Keratinocyte (primary cell): Measurements from ENCODE around the gene CRELD1. TPM values are rescaled to one million over a fixed set of nuclear protein-coding genes. Genes with fewer than 3 reads are reported as not detected.
A peak's percentile ranks its signal among the peaks of the same experiment; 100 is the strongest.

Experiments
- DNase-seq: peaks from one replicate; pipeline ENCODE4 v3.0.0-alpha.2; 2011; ENCODE audit warnings: low read depth, missing footprints, low spot score
- FAIRE-seq: peaks from 2 replicates; lab custom pipeline; 2011; peaks lifted over from hg19 to GRCh38; lab: Jason Lieb, UNC
- H2AFZ ChIP-seq: 2 replicates; pipeline ENCODE4 v1.6.0; 2012; ENCODE audit warnings: low read length, control low read depth, inconsistent platforms; ENCODE audit not compliant: control insufficient read depth
- H3K27ac ChIP-seq: 2 replicates; pipeline ENCODE4 v1.5.1; 2011; ENCODE audit warnings: low read length; ENCODE audit not compliant: control insufficient read depth, insufficient read depth
- H3K27me3 ChIP-seq: 3 replicates; pipeline ENCODE4 v1.6.0; 2011; ENCODE audit warnings: low read length; ENCODE audit not compliant: control insufficient read depth, insufficient read depth; ENCODE audit errors: extremely low read depth
- H3K36me3 ChIP-seq, 2 experiments: 2 replicates in 1 of 2; 3 replicates in 1 of 2; pipeline ENCODE4 v1.5.1; 2011; ENCODE audit warnings: low read length in 2 of 2, mild to moderate bottlenecking in 1 of 2; ENCODE audit not compliant: control insufficient read depth in 2 of 2, insufficient read depth in 2 of 2; ENCODE audit errors: extremely low read depth in 1 of 2
- H3K4me1 ChIP-seq: 3 replicates; pipeline ENCODE4 v1.5.1; 2011; ENCODE audit warnings: low read length; ENCODE audit not compliant: control insufficient read depth, insufficient read depth; ENCODE audit errors: extremely low read depth
- H3K4me2 ChIP-seq: 3 replicates; pipeline ENCODE4 v1.6.0; 2011; ENCODE audit warnings: low read depth, low read length; ENCODE audit not compliant: control insufficient read depth, insufficient read depth; ENCODE audit errors: extremely low read depth
- H3K4me3 ChIP-seq, 3 experiments: fragments of 200-600 bp in 1 of 3; sonication (generic) in 1 of 3; 2 replicates in 2 of 3; 3 replicates in 1 of 3; pipeline ENCODE4 v1.5.1; 2011 to 2016; ENCODE audit warnings: low read length in 3 of 3, mild to moderate bottlenecking in 3 of 3, control low read depth in 2 of 3, inconsistent platforms in 1 of 3, low read depth in 1 of 3, mixed read lengths in 1 of 3, mixed run types in 1 of 3, moderate library complexity in 1 of 3; ENCODE audit not compliant: control insufficient read depth in 2 of 3, insufficient read depth in 2 of 3; ENCODE audit errors: extremely low read depth in 1 of 3
- H3K79me2 ChIP-seq: 2 replicates; pipeline ENCODE4 v1.6.0; 2012; ENCODE audit warnings: low read length; ENCODE audit not compliant: control insufficient read depth, insufficient read depth
- H3K9ac ChIP-seq: 3 replicates; pipeline ENCODE4 v1.6.0; 2011; ENCODE audit warnings: low read length; ENCODE audit not compliant: control insufficient read depth, insufficient read depth; ENCODE audit errors: extremely low read depth
- H3K9me1 ChIP-seq: 3 replicates; pipeline ENCODE4 v1.6.0; 2011; ENCODE audit warnings: low read length; ENCODE audit not compliant: control insufficient read depth, insufficient read depth; ENCODE audit errors: extremely low read depth
- H3K9me3 ChIP-seq: 2 replicates; pipeline ENCODE4 v1.5.1; 2012; ENCODE audit warnings: low read depth, low read length; ENCODE audit not compliant: control insufficient read depth
- H4K20me1 ChIP-seq: 3 replicates; pipeline ENCODE4 v1.6.0; 2011; ENCODE audit warnings: low read length; ENCODE audit not compliant: control insufficient read depth, insufficient read depth; ENCODE audit errors: extremely low read depth
- CTCF ChIP-seq, 3 experiments: IDR thresholded peaks in 1 of 3; conservative IDR thresholded peaks in 1 of 3; optimal IDR thresholded peaks in 1 of 3; 2 replicates in 2 of 3; 3 replicates in 1 of 3; pipeline versions ENCODE3 to v1.5.1; 2011; ENCODE audit warnings: low read length in 3 of 3, mild to moderate bottlenecking in 3 of 3, moderate library complexity in 2 of 3, control low read depth in 1 of 3, inconsistent platforms in 1 of 3; ENCODE audit not compliant: insufficient read depth in 2 of 3; ENCODE audit errors: extremely low read depth in 1 of 3
- EZH2 ChIP-seq: IDR thresholded peaks from one replicate; pipeline ENCODE4 v1.6.1; 2012; ENCODE audit warnings: inconsistent platforms, mild to moderate bottlenecking, low read length, moderate library complexity
- dilution Hi-C: fragments of 300-500 bp; cut with MboI; formaldehyde crosslinking; loops from one replicate; pipeline ENCODE4 v1.7.0; 2020; ENCODE audit warnings: low sequenced_read_pairs; ENCODE audit not compliant: extremely low pct_ligation_motif_present
- polyA plus RNA-seq, 5 experiments: library from polyadenylated mRNA; depleted of rRNA in 3 of 5; stranded (reverse) in 3 of 5; stranded (forward) in 1 of 5; unstranded in 1 of 5; fragments of >200 nt; gene quantifications; 1 replicate in 1 of 5; 2 replicates in 3 of 5; 3 replicates in 1 of 5; pipeline versions ENCODE4 v1.2.1 to v1.2.3, GENCODE V29; 2011 to 2012; ENCODE audit warnings: missing spikeins in 2 of 5, low read depth in 1 of 5, low replicate concordance in 1 of 5

CRELD1 gene
- polyA plus RNA-seq, 1 donor (not counting 4 experiments of a cell fraction or from before 2014, with no cell fraction given) = 11.2 TPM

- H3K9me1 ChIP-seq = no peaks in the 10 kb centered on the region
- no peak overlapping the region for H3K9ac ChIP-seq
- dilution Hi-C loops = no loop called here
- H4K20me1 ChIP-seq = no peaks in the 10 kb centered on the region
- H3K27me3 ChIP-seq = no peaks in the 10 kb centered on the region
- no peaks in the 10 kb centered on the region for H3K79me2 ChIP-seq
- no peak overlapping the region for H3K27ac ChIP-seq
- TF ChIP-seq EZH2 (no peak), CTCF (optimal IDR thresholded peaks at IDR 0.05 in 1 of 3, IDR thresholded peaks at IDR 0.05 in 1 of 3, conservative IDR thresholded peaks at IDR 0.05 in 1 of 3; ENCODE audit: extremely low read depth in 1 of 3, insufficient read depth in 2 of 3, low read length in 3 of 3) (no peak)
- no peaks in the 10 kb centered on the region for H3K9me3 ChIP-seq
- no peak for DNase-seq
- no peak overlapping the region for H3K4me2 ChIP-seq
- no peak for FAIRE-seq
- H3K4me3 ChIP-seq = no peak overlapping the region
- no peak overlapping the region for H2AFZ ChIP-seq
- peaks cover 5% of the 10 kb centered on the region for H3K4me1 ChIP-seq
- peaks cover 0 to 15% of the 10 kb centered on the region in 2 experiments for H3K36me3 ChIP-seq
These were observed 10.6 kb downstream of the CRELD1 start for GRCh38 chr3:9944271-9944670.

GRCh38 chr3:9945358-9945757, 11.7 kb downstream of the CRELD1 start:
- Histone ChIP-seq H2AFZ (no peak overlapping the region), H3K27ac (no peak overlapping the region), H3K9me3 (no peaks in the 10 kb centered on the region), H4K20me1 (no peaks in the 10 kb centered on the region), H3K36me3 (peaks cover 0 to 15% of the 10 kb centered on the region in 2 experiments), H3K9me1 (no peaks in the 10 kb centered on the region), H3K27me3 (no peaks in the 10 kb centered on the region), H3K79me2 (no peaks in the 10 kb centered on the region), H3K4me2 (peak overlapping the region; percentile 85), H3K4me3 (no peak overlapping the region), H3K4me1 (peaks cover 5% of the 10 kb centered on the region), H3K9ac (no peak overlapping the region)
- FAIRE-seq (no peak), DNase-seq (no peak)
- TF ChIP-seq CTCF (optimal IDR thresholded peaks at IDR 0.05 in 1 of 3, IDR thresholded peaks at IDR 0.05 in 1 of 3, conservative IDR thresholded peaks at IDR 0.05 in 1 of 3; ENCODE audit: extremely low read depth in 1 of 3, insufficient read depth in 2 of 3, low read length in 3 of 3) (no peak), EZH2 (no peak)
- dilution Hi-C loops = no loop called here
